Middle frontal gyrus (tissue), 1 donor: ENCODE results near the gene CST11.

Source experiments
- DNase-seq: peaks from one replicate; pipeline ENCODE4 v3.0.0-alpha.2; 2015; ENCODE audit warnings: low spot score; ENCODE audit errors: extremely low spot score

The CST11 gene

DNA sequence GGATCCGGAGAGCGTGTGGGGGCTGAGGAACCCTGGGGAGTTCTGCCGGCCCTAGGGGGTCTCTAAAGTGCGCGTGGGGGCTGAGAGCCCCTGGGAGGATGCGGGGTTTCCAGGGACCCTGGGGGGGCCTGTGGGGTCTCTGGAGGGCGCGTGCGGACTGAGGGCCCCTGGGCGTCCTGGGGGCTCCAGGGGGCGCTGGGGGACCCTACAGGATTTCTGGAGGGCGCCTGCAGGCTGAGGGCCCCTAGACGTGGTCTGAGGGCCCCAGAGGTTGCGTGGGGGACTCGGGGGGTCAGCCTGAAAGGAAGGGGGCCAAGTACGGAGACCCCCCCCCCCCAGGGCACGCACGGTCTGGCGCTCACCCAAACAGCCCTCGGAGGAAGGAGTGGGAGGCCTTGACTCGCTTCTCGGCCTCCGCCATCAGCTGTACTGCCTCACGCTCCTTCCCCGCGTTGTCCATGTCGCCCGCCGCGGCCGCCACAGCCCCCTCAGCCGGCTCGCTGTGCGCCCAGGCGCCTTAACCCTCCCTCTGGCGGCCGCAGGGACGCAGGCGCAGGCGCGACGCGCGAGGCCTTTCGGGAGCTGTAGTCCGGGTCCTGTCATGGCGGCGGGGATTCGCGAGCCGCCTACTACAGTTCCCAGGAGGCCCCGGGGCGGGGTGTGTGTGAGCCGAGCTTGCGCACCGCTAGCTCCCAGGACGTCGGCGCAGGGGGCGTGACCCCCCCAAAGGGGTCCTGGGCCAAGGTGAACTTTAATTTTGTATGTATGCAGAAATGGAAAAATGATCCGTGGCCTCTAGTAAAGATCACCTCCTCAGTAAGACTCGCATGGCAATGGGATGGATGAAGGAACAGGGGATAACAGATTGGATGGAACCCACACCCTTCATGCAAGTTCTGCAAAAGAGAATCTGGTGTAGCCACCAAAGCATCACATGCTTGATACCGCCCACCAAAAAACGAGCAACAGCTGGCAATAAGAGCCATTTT is 31.4 kb downstream of the CST11 start, which contains the start of gene NAPB:
NAPB (minus strand) TSS at position 546 of the 989 bp plus-strand sequence; CDS start at position 460, 86 bp downstream.
- DNase-seq = peak; percentile 90

GRCh38 chr20:23419995-23420901 is 32.4 kb downstream of the CST11 start:
- DNase-seq = no peak

DNA sequence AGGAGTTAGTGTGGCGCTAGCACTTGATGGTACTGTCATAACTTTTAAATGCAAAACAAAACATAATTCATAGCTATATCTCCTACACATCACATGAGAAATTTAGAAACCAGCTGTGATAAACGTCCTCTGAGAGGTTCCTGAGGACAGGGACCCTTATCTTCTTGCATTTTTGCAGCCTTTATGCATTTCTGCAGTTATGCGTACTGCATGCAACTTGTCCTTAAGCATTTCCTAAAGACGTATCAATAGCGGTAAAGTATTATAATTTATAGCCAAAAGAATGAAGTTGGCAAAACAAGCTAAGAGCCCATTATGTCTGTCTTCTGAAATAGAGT is 33.0 kb downstream of the CST11 start:
- DNase-seq = no peak

GRCh38 chr20:23417861-23418260 is 34.8 kb downstream of the CST11 start:
- DNase-seq = no peak

DNA sequence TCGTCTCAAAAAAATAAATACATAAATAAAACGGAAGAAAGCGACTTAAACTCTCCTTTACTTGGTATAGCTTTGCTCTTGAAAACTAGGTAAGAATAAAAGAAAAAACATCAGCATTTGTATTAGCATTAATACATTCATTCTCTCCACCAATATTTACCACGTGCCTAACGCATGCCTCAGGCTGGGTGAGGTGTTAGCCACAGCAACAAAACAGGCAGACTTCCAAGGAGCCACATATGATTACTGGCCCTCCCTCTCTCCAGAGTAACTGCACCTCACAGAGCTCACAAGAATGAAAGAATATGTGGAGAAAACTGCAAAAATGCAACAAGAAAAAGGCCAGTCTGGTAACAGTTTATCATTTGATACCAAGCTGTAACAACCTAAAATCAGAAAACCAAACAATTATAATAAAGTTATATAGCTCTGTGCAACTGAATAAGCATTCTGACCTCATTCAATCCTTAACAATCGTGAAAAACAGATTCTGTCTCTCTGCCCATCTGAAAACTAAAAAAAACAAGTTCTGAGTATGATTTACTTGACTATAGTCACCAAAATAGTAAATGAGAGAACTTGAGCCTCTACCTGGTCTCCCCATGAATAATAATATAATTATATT is 36.6 kb downstream of the CST11 start:
- no peak for DNase-seq

- no peak for DNase-seq
Observed at GRCh38 chr20:23415555-23415954, 37.1 kb downstream of the CST11 start.

- no peak for DNase-seq
Observed at GRCh38 chr20:23414526-23415188, 38.0 kb downstream of the CST11 start.

DNA sequence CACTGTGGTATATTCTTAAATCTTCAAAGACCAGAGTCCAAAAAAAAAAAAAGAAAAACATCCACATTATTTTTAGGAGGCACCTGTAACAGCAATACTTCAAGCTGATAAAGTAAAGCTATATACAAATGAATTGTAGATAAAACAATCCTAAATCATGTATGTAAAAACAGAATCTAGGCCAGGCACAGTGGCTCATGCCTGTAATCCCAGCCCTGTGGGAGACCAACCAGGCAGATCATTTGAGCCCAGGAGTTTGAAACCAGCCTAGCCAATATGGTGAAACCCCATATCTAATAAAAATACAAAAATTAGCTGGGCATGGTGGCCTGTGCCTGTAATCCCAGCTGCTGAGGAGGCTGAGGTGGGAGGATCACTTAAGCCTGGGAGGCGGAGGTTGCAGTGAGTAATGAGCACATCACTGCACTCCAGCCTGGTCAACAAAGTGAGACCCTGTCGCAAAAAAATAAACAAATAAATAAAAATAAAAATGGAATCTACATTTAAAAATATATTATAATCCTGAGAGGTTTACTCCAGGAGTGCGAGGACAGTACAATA is 38.7 kb downstream of the CST11 start:
- DNase-seq = no peak

DNA sequence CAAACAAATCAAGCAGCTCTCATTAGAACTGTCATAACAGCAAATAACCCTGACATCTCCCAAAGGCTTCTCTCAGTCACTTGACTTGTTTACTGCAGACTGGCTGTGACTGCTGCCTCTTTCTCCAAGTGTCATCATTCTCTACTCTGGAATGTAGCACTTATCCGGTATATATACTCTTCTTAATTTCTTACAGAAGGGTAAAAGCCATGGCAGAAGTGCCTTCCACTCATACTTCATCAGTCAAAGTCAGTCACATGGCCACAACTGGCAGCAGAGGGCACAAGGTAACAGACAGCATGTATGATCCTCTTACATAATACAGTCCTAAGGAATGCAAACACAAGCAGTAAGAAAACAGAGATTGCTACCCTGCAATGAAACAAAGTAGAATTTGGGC is 40.6 kb downstream of the CST11 start:
- DNase-seq = no peak

- no peak for DNase-seq
Observed at GRCh38 chr20:23410916-23411695, 41.6 kb downstream of the CST11 start.

DNA sequence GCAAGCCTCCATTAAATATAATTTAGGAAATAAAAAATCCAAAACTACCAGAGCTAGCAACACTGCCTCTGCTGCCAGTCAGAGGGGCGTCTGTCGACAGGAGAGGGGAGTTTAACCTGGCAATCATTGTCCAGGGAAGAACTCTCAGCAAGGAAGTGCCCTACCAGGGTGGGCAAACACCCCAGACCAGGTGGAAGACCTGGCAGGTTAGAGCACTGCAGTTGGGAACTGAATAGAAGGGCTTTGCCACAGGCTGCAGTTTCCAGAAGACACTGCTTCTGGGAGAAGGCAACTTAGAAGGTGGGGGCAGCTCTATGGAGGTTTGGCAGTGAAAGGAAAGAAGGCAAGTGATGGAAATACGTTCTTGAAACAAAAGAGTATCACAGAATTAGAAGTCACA is 42.9 kb downstream of the CST11 start:
- no peak for DNase-seq

DNA sequence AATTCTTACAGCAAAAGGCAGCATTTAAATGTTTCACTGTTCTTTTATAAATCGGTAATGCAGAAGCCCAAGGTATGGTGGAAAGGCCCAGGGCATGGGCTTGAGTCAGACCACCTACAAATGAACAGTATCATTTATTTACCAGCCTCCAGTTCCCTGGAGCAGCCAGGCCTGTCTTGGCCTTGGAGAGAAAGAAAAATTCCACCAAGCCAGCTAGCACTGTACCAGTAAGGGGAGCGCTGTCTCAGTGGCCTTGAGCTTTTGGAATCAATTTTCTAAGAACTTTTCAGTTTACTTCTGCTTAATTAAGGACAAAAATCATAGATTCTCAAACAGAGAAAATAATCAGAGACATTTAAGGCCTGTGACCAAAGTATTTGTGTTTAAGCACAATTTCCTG is 43.7 kb downstream of the CST11 start:
- no peak for DNase-seq

DNA sequence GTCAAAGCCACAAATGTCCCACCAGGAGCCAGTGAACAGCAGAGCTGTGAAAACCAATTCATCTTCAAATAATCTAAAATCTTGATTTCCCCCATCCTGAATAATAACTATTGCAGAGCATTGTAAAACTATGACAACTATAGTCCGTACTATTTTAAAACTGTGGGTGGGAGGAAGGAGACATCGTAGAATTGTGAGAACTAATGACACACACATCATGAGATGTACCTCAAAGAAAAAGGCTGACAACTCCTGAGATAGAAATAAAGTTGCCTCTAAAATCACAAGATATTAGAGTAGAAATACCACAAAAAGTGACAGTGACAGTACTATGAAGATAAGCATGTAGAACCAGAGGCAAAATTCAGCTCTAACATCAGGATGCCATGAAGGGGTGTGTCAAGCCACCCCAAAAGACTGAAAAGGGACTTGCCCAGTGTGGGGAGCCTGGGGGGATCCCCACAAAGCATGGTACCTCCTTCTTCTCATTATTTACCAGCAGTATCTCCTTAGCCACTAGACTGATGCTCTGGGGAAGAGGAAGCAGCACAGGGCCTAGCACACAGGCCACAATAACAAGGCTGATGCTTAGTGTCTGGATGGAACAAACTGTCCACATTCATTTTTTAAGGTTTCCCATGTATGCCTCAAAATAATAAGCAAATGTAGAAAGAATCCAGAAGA is 44.8 kb downstream of the CST11 start:
- no peak for DNase-seq

DNA sequence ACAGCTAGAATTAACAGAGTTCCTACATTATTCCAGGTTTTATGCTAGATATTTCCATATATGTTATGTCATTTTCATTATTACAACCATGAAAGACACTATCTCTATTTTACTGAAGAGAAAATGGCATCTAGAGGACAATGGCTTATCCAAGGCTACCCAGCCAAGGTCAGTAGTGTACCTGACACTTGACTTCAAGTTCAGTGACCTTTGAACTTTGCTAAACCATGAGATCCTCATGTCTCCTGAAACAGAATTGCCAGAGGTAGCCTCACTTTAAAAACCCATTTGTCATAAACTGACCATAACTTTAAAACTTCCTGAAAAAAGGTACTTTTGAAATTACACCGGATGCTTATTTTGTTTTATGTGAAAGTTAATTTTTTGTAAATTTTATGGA is 45.8 kb downstream of the CST11 start:
- DNase-seq = no peak

DNA sequence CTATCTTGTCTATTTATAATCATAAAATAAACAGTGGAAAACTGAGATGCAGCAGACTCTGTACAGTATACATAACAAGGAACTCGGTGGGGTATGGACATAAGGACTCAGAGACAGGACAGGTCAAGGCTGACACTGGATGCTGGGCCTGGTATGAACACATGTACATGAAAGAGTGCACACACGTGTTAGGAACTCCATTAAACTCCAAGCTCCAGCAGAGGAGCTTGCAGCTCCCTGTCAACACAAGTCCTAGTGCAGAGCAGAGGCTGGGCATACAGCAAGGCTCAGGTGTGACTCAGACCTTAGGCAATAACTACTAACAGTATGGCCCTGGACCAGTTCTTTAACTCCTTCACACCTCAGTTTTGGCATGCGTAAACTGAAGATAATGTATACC is 48.5 kb downstream of the CST11 start:
- no peak for DNase-seq

DNA sequence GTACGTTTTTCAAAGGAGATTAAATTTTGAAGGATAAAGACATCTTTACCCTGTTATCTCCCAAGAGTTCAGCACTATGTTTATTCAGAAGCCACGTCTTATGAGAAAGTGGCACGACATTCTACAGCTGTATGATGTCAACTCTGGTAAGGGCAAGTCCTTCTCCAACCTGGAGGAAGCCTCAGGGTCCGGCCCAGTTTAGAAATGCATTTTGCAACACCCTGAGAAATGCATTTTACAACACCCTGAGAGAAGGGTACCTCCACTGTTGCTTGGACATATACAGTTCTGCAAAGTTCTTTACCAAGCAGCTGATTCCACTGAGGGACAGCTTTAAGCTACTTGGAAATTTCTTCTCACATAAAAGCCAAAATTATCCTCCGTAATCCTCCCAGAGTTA is 48.9 kb downstream of the CST11 start:
- DNase-seq = no peak

DNA sequence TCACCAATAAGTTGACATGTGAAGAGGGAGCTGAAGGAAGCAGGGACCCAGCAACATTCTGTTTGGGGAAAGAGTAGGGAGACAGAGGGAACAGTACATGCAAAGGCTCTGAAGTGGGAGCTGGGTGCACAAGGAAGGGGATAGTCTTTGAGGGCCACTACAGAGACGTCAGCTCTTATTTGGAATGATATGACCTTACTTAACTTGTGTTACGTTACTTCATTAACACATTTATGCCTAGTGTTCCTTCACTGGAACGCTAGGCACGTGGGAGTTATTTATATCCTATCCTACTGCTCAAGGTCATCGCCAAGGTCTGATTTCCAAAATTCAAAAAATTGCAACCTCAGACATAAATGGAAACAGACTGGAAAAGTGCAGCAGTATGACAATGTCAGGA is 51.6 kb downstream of the CST11 start:
- DNase-seq = no peak
